Germinal center (tissue), 1 donor: ENCODE measurements around the gene HHIP.

Experiments
- DNase-seq: peaks from one replicate; pipeline ENCODE4 v3.0.0; 2012; ENCODE audit warnings: mixed read lengths, low spot score

The HHIP gene

GRCh38 chr4:144658015-144658567 is 12.1 kb downstream of the HHIP start:
- no peak for DNase-seq

GRCh38 chr4:144658903-144659302 is 12.9 kb downstream of the HHIP start:
- DNase-seq, result no peak

GRCh38 chr4:144659447-144659846 is 13.5 kb downstream of the HHIP start:
- no peak for DNase-seq

GRCh38 chr4:144663834-144664475 is 18.0 kb downstream of the HHIP start:
- no peak for DNase-seq

- no peak for DNase-seq
These were observed 20.7 kb downstream of the HHIP start for GRCh38 chr4:144666539-144667175.

- no peak for DNase-seq
These were observed 21.5 kb downstream of the HHIP start for GRCh38 chr4:144667500-144667899.

- no peak for DNase-seq
These were observed 24.8 kb downstream of the HHIP start for GRCh38 chr4:144670776-144671175.

GRCh38 chr4:144674711-144675110 is 28.8 kb downstream of the HHIP start:
- DNase-seq, result no peak

GRCh38 chr4:144681806-144682205 is 35.9 kb downstream of the HHIP start:
- DNase-seq, result no peak

- no peak for DNase-seq
These were observed 37.6 kb downstream of the HHIP start for GRCh38 chr4:144683516-144683915.

GRCh38 chr4:144685911-144686310 is 40.0 kb downstream of the HHIP start:
- no peak for DNase-seq

GRCh38 chr4:144686921-144687320 is 41.0 kb downstream of the HHIP start:
- DNase-seq, result no peak

- no peak for DNase-seq
These were observed 41.5 kb downstream of the HHIP start for GRCh38 chr4:144687466-144687865.

GRCh38 chr4:144688035-144688569 is 42.1 kb downstream of the HHIP start:
- DNase-seq, result no peak

GRCh38 chr4:144689125-144689524 is 43.2 kb downstream of the HHIP start:
- no peak for DNase-seq

- no peak for DNase-seq
These were observed 49.8 kb downstream of the HHIP start for GRCh38 chr4:144695721-144696120.

- DNase-seq, result no peak
These were observed 50.4 kb downstream of the HHIP start for GRCh38 chr4:144696376-144696775.

GRCh38 chr4:144699565-144699964 is 53.6 kb downstream of the HHIP start:
- DNase-seq, result no peak

- no peak for DNase-seq
These were observed 55.8 kb downstream of the HHIP start for GRCh38 chr4:144701683-144702233.

GRCh38 chr4:144703494-144703893 is 57.5 kb downstream of the HHIP start:
- DNase-seq, result no peak

- DNase-seq, result no peak
These were observed 59.9 kb downstream of the HHIP start for GRCh38 chr4:144705601-144706590.

- no peak for DNase-seq
These were observed 63.2 kb downstream of the HHIP start for GRCh38 chr4:144709159-144709558.
